KBM-7 (cell line): ENCODE data around the gene FN3K.

ENCODE experiments used
- DNase-seq: peaks from one replicate; pipeline ENCODE4 v3.0.0-alpha.2; 2015
- in situ Hi-C: fragments of 300-500 bp; cut with MboI; formaldehyde crosslinking; loops from 2 replicates; pipeline ENCODE4 v1.14.3; 2020; ENCODE audit warnings: low sequenced_read_pairs, low pct_unique_long_range_greater_than_20kb, mixed read lengths

The FN3K gene

GRCh38 chr17:82734987-82735866 is at the start of gene FN3K:
TSS of gene FN3K (plus strand) at chr17:82735615. CDS start at chr17:82735637, 22 bp downstream.
- DNase-seq, result peak; percentile 53

DNA sequence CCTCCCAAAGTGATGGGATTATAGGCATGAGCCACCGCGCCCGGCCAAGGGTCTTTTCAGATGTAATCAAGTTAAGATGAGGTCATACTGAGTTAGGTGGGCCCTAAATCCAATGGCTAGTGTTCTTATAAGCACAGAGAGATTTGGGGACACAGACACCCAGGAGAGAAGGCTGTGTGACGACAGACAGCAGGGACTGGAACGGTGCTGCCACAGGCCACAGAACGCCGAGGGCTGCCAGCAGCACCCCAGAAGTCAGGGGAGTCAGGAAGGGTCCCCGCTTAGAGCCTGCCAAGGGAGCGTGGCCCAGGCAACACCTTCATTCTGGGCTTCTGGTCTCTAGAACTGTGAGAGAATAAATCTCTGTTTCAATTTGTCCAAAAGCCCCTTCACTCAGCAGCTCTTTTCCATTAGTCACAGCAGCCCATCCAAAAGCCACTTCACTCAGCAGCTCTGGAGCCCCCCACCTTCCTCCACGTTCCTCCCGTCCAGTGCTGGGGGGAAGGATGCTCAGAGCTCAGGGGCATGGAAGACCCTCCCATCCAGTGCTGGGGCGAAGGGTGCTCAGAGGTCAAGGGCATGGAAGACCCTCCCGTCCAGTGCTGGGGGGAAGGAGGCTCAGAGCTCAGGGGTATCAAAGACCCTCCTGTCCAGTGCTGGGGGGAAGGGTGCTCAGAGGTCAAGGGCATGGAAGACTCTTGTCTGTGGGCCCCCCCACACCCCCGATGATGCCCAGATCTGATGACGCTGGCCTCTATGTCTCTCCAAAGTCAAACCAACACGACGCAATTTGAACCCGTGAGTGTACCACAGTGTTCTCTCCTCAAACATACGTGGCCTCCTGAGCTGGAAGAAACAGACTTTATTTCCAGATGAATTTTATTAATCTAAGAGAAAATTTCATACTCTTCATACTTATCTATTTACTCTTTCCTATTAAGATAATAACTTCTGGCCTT is 48.8 kb upstream of the FN3K start:
- in situ Hi-C loops, result no loop called here
- DNase-seq, result no peak

More at GRCh38 chr17:82734987-82735866, at the start of gene FN3K:
- in situ Hi-C loops, result no loop called here

DNA sequence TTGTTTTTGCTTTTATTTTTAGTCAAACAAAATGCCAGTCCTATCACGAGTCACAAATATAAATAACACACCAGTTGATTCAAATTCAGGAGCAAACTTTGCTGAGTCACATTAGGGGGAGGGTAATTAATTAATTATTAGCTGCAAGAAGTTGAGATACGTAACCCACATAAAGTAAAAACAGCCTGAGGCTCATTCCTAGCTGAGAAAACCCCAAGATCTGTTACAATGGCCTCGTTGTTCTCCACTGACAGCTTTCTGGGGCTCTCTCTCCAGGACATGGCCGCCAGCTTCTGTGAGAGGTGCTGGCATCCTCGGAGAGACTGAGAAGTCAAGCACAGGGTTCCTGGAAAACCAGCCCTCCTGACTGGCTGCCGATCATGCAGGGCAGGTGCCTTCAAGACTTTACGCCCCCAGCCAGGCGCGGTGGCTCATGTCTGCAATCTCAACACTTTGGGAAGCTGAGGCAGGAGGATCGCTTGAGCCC is 48.0 kb upstream of the FN3K start:
- in situ Hi-C loops, result no loop called here
- DNase-seq, result no peak

GRCh38 chr17:82687871-82688270 is 47.5 kb upstream of the FN3K start:
- in situ Hi-C loops, result no loop called here
- DNase-seq, result no peak

DNA sequence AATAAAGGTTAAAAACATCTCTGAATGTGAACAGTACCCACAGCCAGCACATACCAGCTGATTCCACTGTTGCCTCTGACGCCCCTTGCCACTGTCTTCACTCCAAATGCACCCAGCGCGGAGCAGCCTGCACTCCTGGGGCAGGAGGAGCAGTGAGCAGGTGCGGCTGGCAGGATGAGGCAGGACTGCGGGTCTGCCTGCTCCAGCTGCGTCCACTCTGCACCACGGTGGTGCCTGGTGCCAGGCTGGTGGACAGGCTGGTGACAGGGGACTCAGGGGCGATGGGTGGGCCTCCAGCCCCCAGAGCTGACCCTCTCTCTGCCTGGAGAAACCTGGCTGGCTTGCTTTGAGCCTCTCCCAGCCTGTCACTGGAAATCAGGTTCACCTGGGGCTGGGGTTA is 46.3 kb upstream of the FN3K start:
- no peak for DNase-seq
- in situ Hi-C loops, result no loop called here

DNA sequence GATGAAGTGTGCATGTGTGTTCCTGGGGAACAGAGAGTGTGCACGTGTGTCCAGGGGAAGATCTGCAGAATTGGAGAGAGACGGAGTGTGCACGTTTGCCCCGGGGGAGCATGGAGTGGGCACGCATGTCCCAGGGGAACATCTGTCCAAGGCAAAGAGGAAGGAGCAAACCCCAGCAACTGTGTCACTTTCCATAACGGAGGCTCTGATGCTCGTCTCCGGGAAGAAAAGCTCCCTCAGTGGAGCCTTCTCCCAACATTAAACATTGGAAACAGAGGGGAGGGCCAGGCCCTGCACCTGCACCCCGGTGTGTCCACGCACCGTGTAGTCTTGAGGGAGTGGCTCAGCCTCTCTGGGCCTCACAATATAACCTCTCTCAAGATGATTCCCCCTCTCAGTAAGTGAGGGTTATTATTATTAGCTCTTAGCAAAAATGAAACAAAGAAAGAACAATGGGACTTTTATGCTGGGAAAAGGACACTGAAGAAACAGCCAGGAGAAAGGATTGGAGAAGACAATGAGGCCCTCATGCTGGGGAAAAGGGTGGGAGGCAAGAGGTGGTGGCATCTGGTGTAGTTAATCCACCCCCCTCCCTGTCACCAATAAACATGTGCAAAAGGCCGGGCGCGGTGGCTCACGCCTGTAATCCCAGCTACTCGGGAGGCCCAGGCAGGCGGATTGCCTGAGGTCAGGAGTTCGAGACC is 44.5 kb upstream of the FN3K start:
- in situ Hi-C loops, result no loop called here
- no peak for DNase-seq

GRCh38 chr17:82691714-82692113 is 43.7 kb upstream of the FN3K start:
- in situ Hi-C loops, result no loop called here
- DNase-seq, result no peak

- no peak for DNase-seq
- in situ Hi-C loops, result no loop called here
Measured at GRCh38 chr17:82692268-82692667, 43.1 kb upstream of the FN3K start.

GRCh38 chr17:82693168-82693867 is 42.1 kb upstream of the FN3K start:
- DNase-seq, result no peak
- in situ Hi-C loops, result no loop called here

DNA sequence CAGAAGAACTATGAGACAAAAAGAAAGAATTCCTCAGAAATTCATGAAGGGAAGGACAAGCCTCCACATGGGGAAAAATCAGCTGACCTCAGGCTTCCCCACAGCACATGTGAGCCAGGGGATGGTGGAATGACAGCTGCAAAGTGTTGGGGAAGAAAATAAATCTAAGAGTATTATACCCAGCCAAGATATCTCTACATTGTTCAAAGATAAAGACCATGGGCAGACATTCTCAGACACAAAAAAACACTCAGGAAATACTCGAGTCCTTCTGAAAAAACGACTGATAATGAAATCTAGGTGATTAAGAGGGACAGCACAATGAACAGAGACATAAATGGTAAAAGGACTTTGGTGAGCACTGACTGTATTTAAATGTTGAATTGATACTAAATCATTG is 40.8 kb upstream of the FN3K start:
- in situ Hi-C loops, result no loop called here
- DNase-seq, result no peak

DNA sequence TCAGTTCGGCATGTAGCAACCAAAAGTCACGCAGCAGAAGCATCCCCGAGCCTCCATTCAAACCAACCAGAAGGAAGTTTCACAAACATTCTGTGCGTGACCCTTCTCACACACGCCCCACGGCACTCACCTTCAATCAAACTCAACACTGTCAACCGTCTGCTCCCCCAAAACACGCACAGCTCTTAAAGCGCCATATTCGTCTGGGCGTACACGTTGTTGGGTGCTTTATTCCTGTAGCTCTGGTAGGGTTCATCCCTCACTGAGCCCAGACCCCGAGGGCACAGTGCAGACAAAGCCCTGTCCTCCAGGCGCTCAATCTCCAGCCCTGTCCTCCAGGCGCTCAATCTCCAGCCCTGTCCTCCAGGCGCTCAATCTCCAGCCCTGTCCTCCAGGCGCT is 39.2 kb upstream of the FN3K start:
- DNase-seq, result no peak
- in situ Hi-C loops, result no loop called here

DNA sequence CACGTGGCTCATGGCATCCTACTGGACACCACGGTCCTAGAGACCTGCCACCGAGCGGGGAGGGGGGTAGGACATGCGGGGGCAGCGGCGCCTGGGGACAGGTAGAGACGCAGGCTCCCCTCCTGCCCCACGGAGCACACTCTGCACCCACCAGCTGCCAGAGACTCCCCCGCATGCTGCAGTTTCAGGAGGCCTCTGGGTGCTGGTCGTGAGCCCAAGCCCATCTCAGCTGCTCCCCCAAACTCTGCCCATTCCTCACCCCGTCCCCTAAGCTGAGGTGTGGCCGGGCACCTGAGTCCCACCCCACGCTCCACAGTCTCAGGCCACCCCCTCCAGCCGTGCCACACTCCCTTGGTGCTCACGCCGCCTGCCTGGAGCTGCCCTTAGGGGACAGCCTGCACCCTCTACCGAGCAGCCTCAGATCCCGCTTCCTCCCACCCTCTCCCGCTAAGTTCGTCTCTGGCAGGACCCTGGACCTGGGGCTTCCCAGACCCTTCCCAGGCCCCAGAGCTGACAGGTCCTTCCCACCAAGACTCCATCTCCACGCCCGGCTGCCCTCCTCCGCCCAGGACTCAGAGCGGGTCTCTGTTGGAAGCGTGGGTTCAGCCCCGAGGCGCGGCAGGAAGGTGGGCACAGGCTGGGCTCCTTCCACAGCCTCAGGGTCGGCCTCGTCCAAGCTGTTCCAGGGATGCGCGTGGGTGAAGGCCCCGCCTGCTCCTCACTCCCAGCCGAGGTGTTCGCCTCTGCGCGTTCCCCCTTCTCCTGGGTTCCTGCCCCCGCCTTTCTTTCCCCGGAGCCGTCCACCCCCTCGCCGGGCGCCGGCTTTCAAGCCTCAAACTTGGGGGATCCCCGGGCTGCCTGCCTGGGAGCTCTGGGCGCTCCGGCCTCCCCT is 38.3 kb upstream of the FN3K start:
- DNase-seq, result no peak
- in situ Hi-C loops, result no loop called here

DNA sequence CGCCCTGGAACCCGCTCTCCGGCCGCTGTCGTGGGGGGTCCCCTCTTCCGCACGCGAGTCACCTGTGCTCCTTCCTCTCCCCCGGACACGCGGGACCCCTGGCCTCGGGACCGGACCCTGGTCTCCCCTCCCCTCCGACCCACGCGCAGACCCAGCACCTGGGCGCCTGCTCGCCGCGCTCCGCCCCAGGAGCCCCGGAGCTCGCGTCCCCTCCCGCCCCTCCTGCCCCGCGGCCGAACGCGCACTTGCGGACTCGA is 37.7 kb upstream of the FN3K start:
- in situ Hi-C loops, result no loop called here
- DNase-seq, result no peak

DNA sequence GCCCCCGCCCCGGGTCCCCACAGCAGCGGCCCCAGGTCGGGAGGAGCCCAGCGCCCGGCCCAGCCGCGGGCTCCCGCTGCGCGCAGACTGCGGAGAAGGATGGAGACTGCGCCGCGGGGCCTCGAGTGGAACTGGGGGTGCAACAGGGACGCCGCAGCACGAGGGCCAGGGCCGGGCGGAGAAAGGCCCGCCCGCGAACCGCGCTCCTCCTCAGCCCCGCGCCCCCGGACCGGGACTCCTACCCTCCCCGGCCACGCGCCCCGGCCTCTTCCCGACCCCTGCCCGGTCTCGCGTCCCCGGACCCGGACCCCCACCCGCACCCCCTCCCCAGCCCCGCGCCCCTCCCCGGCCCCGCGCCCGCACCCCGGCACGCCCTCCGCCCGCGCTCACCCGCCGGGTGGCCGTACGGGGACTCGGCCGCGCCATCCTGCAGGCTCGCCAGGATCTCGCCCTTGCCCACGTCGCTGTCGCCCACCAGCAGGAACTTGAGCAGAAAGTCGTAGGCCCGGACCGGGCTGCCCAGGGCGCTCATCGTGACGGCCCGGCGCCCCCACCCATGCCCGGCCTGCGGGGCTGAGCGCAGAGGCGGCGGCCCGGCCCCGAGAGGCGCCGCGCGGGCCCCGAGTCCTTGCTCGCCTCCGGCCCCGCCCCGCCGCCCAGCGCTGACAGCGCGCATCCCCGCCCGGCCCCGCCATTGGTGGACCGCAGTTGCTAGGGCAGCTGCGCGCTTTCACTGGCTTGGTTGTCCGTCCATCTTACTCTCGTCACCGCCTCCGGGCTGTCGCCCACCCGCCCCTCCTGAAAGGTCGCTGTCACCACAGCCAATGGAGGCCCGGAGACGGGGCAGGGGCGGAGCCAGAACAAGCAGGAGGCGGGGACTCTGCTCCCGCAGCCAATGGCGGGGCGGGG is 37.1 kb upstream of the FN3K start, which contains the start of gene RAB40B:
RAB40B (minus strand) TSS at position 634 of the 909 bp plus-strand sequence; CDS start at position 532, 102 bp downstream.
- DNase-seq, result peak; percentile 97
- in situ Hi-C loops, result no loop called here

DNA sequence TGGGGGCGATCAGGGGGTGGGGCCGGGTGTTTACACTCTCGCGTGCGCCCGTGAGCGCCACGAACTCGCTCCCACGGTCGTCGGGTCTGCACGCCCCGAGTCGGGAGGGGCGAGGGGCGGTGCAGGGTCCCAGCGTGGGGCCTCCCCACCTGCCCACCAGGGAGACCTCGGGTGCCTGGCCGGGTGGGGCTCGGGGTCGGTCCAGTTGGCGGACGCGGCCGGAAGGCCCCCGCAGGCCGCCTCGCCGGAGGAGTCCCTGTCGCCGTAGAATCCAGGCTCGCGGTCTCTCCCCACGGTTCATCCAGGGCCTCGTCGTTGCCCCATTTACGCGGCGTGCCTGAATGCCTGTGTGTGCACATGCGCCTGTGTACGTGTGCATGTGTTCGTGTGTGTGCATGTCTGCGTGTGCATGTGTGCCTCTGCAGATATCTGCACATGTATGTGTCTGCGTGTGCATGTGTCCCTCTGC is 36.4 kb upstream of the FN3K start:
- no peak for DNase-seq
- in situ Hi-C loops, result no loop called here

DNA sequence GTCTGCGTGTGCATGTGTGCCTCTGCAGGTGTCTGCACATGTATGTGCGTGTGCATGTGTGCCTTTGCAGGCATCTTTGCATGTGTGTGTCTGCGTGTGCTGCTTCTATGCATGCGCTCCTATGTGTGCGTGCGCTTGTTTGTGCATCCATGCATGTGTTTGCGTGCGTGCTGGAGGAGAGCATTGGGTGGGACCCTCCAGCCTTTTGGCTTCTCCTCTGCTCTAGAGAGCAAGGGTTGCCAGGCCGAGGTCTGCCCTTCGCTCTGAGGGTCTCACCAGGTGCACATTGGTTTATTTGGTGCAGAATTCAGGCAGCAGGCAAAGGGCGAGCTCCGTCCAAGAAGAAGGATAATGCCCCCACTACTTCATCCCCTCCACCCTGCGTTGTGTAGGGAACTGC is 35.9 kb upstream of the FN3K start:
- in situ Hi-C loops, result no loop called here
- no peak for DNase-seq
